OCI-LY7 (cell line): ENCODE data around the gene CTNNA1.

Experiments
- CTCF ChIP-seq: fragments of 200-600 bp; sonication (generic); conservative IDR thresholded peaks from 2 replicates; pipeline ENCODE4 v1.5.1; 2014; ENCODE audit warnings: mild to moderate bottlenecking, antibody characterized with exemption, low read length, moderate library complexity, mixed read lengths
- EZH2phosphoT487 ChIP-seq: fragments of 200-600 bp; sonication (generic); IDR thresholded peaks from 2 replicates; pipeline ENCODE4 v1.6.1; 2018; ENCODE audit warnings: low read depth, borderline replicate concordance, mild to moderate bottlenecking, mixed run types, antibody characterized with exemption, low read length, moderate library complexity, mixed read lengths

DNA sequence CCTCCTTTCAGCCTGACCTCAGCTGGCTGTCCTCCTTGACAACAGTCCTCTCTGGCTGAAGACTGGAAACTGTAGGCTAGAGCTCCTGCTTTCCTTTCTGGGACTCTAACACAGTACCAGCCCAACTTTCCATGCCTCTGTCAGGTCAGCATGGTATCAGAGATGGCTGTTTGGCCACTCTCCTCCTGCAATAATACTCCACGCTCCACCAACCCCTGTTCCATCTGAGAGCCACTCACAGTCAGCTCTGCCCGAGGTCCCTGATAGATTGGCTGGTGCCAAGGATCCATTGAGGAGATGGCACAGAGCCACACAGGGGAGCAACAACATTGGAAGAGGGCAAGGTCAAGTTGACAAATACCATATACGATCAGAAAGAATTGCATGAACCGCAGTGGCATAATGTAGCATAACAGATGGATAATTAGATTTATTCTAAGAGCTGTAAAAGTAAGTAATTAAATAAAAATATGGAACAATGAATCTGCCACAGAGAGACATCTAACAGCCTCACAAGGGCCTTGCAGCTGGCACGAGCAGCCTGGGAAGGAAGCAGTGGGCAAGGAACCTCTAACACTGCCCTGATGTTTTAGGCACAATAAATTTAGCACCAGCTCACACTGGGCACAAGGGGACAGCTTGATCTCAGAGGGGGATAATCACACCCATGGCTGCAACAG, 216.2 kb downstream of the CTNNA1 start:
- TF ChIP-seq CTCF (no peak), EZH2phosphoT487 (no peak)
